HG03469 (cell line): ENCODE results near the gene MSH2.

ENCODE experiments used
- ATAC-seq: cut with Tn5 transposase; IDR thresholded peaks from one replicate; pipeline ENCODE4 v1.9.1; 2021; ENCODE audit warnings: mild to moderate bottlenecking, moderate library complexity, moderate number of reproducible peaks; ENCODE audit not compliant: unreplicated experiment

The MSH2 gene

GRCh38 chr2:47471429-47472116, 68.6 kb downstream of the MSH2 start:
- no peak for ATAC-seq

- no peak for ATAC-seq
Observed at GRCh38 chr2:47479863-47480262, 76.9 kb downstream of the MSH2 start.

DNA sequence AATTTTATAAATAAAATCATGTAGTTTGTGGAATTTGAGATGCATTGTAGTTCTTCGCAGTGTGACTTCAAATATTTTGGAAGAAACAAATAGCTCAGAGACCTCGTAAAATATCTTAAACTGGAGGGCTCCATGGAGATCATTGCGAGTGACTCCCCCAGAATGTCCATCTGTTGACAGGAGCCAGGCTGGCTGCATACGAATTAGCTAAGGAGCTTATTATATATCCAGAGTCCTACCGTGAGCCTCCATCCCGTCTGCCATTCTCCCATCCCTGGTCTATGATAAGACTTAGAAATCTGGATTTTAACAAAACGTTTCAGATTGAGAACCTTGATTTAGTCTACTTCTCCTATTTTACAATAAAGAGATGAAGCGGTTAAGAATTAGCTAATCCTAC, 80.2 kb downstream of the MSH2 start:
- ATAC-seq: no peak

GRCh38 chr2:47484396-47484795, 81.4 kb downstream of the MSH2 start:
- ATAC-seq: no peak

DNA sequence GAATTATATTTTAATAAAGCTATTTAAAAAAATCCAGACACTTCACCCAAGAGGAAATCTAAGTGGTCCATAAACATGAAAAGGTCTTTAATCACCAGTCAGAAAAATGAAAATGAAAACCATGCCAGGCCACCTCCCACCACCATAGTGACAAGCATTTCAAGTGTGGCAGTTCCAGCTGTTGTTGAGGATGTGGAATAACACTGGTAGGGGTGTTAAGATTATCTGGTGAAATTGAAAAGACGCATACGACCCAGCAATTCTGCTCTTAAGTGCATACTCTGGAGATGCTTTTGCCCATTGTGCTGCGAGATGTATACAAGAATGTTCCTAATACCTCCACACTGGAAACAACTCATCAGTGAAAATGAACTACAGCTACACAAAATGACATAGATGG, 82.2 kb downstream of the MSH2 start:
- no peak for ATAC-seq

DNA sequence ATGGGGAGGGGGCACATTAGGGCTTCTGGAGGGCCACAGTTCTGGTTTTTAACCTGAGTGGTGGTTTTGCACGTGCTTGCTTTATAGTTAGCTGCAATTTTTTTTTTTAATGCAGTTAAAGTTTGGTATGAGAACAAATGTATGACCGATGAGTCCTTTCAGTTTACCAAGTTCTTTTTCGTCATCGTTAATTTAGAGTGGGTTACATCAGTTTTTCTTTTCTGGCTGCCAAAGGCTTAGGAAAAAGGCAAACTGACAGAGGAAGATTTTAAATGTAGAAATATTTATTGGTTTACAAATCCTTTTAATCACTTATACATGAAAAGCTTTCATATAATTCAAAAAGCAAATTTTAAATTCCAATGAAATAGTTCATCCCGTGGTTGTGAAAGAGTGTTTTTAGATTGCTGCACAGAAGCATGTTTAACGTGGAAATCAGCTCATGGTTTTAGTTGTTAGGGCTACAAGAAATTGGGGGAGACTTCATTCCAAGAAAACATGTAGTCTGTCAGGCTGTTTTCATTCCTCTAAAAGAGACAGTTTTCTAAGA, 82.9 kb downstream of the MSH2 start:
- no peak for ATAC-seq

- peak; percentile 99 for ATAC-seq
Observed at GRCh38 chr2:47486841-47487497, 84.0 kb downstream of the MSH2 start.

DNA sequence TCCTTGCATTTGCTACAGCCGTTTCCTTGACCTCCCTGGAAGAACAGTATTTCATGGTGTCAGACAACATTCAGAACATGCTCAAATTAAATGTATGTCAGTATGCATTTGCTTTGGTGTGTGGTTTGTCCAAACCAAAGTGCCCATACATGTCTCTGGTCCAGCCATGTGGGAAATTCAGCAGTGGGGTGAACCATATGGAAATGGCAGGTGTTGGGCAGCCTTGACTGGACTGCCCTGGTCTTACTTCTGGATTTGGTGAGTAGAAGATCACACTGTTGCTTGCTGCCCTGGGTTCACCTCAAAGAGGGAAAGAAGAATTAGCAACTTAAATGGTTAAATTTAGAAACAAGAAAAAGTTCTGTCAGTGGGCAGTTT, 84.5 kb downstream of the MSH2 start:
- ATAC-seq: no peak

GRCh38 chr2:47488870-47489584, 86.1 kb downstream of the MSH2 start:
- ATAC-seq: no peak

DNA sequence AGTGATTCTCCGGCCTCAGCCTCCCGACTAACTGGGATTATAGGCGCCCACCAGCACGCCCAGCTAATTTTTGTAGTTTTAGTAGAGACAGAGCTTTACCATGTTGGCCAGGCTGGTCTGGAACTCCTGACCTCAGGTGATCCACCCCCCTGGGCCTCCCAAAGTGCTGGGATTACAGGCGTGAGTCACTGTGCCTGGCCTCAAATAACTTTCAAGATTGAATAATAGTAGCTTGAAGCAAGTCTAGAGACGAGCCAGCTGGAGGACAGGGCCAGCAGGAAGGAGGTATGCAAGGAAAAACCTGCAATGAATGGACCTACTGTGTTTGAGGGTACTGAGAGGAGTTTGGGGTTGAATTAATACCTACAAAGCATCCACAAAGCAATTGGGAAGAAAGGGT, 87.5 kb downstream of the MSH2 start:
- ATAC-seq: no peak

DNA sequence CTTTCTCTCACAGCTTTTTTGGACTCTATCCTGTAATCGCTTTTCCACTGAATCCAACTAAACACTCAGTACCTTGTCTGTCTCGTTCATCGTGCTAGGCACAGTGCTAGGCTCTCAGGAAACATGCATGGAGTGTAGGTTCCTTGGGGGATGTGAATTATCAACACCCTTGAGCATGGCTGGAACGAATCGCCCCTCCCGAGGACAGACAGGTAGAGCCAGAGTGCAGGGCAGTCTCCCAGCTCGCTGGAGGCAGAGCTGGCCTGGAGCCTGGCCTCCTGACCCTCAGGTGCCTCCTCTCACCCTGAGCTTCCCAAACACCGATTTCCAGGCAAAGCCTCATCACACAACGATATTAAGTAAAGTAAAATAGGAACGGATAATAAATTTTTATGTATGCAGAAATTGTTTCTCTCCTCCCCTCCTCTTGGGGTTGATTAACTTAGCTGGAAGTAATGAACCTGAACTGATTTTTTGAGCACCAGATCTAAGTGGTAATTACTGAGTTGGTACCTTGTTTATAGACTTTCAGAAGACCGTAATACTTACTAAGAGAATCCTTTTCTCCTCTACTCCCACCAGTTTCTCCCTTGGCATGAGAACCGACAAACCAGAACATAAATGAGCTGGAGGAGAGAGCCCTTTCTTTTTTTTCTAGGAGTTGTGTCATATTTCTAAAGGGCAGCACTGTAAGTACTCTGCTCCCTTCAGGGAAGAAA, 90.5 kb downstream of the MSH2 start:
- no peak for ATAC-seq

GRCh38 chr2:47494267-47495130, 91.5 kb downstream of the MSH2 start:
- no peak for ATAC-seq

GRCh38 chr2:47497843-47498460, 95.0 kb downstream of the MSH2 start:
- ATAC-seq: no peak

GRCh38 chr2:47499093-47499492, 96.1 kb downstream of the MSH2 start:
- ATAC-seq: no peak

DNA sequence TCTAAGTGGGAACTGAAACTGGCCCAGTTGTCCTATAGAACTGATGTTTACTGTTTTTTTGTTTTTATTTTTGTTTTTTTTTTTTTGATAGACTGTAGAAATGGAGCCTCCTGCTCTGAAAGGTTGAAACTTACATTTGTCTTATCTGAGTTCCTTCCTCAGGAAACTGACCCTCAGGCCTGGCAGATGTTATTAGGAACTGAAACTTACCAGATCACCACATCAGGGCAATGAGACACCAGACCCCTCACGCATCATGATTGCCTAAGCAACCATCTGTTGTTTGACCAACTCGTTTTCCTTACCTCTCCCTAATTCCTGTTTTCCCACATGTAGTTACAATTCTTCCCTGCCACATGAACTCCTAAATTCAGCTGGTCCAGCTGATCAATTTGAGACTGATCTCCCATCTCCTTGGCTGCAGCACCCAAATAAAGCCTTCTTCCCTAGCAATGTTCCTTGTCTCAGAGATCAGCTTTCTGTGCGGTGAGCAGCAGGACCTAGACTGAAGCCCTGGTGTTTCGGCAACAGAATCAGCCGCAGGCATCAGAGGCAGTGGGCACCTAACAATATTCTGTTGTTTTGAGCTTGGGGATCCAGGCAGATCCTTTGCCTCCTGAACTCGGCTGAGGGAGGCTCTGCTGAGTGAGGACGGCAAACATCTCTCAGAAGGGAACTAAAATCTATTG, 96.8 kb downstream of the MSH2 start:
- no peak for ATAC-seq

DNA sequence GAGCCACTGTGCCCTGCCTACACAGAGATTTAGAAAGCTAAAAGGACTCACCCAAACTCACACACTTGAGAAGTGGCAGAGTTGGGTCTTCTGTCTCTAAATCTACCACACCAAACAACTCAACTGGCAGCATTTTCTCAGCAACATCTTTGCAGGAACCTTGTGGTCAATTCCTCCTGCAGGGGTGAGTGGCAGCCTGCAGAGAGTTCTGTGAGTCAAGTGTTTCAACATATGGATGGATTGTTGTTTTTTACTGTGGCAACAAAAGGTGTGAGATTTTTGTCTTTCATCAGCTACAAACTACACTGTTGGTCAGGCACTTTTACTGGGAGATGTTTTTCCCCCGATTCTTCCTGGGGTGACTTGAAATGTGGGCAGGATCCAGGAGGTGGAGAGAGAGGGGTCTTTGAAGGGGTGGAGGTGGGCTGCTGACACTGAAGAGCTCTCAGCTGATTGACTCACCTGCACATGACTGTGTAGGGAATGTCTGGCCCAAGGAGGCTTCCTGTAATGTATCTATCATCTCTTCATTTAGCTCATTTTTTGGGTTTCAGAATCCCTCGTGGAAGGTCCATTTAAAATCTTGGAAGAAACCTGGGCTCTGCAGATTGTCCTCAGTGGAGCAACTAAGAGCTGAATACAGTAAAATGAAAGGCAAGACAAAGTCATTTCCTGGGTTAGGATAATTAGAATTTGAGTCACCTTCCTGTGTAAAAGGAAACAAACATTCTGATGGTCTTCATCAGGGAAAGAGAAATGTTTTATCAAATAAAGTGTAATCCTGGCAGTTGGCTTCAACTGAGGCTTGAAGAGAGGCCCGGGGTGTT, 98.6 kb downstream of the MSH2 start:
- ATAC-seq: no peak

- peak; percentile 70 for ATAC-seq
Observed at GRCh38 chr2:47502498-47502897, 99.5 kb downstream of the MSH2 start.

DNA sequence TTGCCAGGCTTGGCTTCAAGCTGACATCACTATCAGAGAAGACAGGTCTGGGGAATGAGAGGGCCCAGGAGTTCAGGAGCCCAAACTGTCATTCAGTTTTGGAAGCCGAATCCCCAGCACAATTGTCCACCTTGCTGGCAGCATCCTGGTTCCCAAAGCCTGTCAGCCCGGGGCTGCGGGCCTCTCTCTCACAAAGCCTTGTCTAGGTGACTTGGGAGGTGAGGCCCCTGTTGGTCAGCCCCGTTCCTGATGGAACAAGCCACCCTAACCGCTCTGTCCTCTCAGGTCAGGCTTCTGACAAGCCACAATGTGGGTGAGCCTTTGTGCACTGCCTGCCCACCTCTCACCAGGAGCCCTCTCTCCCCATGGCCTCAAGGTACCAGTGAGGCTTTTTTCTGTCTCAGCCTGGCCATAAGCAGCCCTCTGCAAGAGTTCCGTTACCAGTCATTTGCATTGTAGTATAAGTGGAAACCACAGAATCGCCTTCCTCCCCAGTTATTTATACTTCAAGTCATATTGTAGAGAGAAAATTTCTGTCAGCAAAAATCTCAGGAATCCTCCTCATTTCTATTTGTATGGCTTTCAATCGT, 100.6 kb downstream of the MSH2 start:
- no peak for ATAC-seq
